Activated CD4-positive, CD25-positive, alpha-beta regulatory T cell treated with anti-CD3 and anti-CD28 coated beads, Interleukin-2, amount 50 U/mL, for 16 hours (primary cell): ENCODE measurements around the gene RNPC3.
"Not testable (repeated sequence)": the region's sequence is repeated elsewhere in the genome, so short reads cannot be mapped to it uniquely, and the experiment has no call there.

Experiments
- DNase-seq: peaks from one replicate; pipeline ENCODE4 v3.0.0-alpha.2; 2020; ENCODE audit warnings: low read depth, low spot score

RNPC3 gene

GRCh38 chr1:103560427-103560826 is 34.9 kb downstream of the RNPC3 start:
- no peak for DNase-seq

- not testable (repeated sequence) for DNase-seq
These were observed 35.6 kb downstream of the RNPC3 start for GRCh38 chr1:103561124-103561523.

GRCh38 chr1:103561643-103562395 is 36.3 kb downstream of the RNPC3 start:
- no peak for DNase-seq

- no peak for DNase-seq
These were observed 37.6 kb downstream of the RNPC3 start for GRCh38 chr1:103563056-103563455.

GRCh38 chr1:103569493-103569892 is 44.0 kb downstream of the RNPC3 start:
- no peak for DNase-seq

- not testable (repeated sequence) for DNase-seq
These were observed 45.8 kb downstream of the RNPC3 start, which contains the start of gene AMY2B for GRCh38 chr1:103571289-103571688. AMY2B (plus strand) TSS chr1:103571589; CDS start chr1:103571603, 14 bp downstream.

GRCh38 chr1:103576065-103576464 is 50.6 kb downstream of the RNPC3 start:
- no peak for DNase-seq

- not testable (repeated sequence) for DNase-seq
These were observed 51.3 kb downstream of the RNPC3 start for GRCh38 chr1:103576784-103577183.

GRCh38 chr1:103582464-103582863 is 57.0 kb downstream of the RNPC3 start:
- DNase-seq: no peak

- DNase-seq: no peak
These were observed 58.4 kb downstream of the RNPC3 start for GRCh38 chr1:103583887-103584286.

- no peak for DNase-seq
These were observed 59.0 kb downstream of the RNPC3 start for GRCh38 chr1:103584537-103584936.

GRCh38 chr1:103602740-103603139 is 77.2 kb downstream of the RNPC3 start:
- DNase-seq: not testable (repeated sequence)
